PC-9 (cell line): ENCODE results near the gene PRR22. TPM values are rescaled to one million over a fixed set of nuclear protein-coding genes. Genes with fewer than 3 reads are reported as not detected.
A peak's percentile ranks its signal among the peaks of the same experiment; 100 is the strongest.
"Not testable (repeated sequence)": the region's sequence is repeated elsewhere in the genome, so short reads cannot be mapped to it uniquely, and the experiment has no call there.

Source experiments
- BruUV-seq: library from RNA; stranded (reverse); fragments of 400-500 nt; replicated peaks from 2 replicates; lab custom pipeline; 2021; lab: Mats Ljungman, UMichigan
- CTCF ChIA-PET: fragments of 300-600 bp; sonication (Branson Sonifier 250); formaldehyde crosslinking; loops from one replicate; lab custom pipeline; 2022; ENCODE audit warnings: antibody characterized with exemption; lab: Charles Lee
- POLR2A ChIA-PET: fragments of 300-600 bp; sonication (Branson Sonifier 250); formaldehyde crosslinking; loops from one replicate; lab custom pipeline; 2022; ENCODE audit warnings: antibody characterized with exemption; ENCODE audit not compliant: unreplicated experiment; lab: Charles Lee
- DNase-seq, 2 experiments: peaks; one replicate each; pipeline versions ENCODE4 v3.0.0 to v3.0.0-alpha.2; 2015 to 2022; ENCODE audit warnings: mixed read lengths in 1 of 2
- H2AFZ ChIP-seq: fragments of 200-600 bp; sonication (generic); 2 replicates; pipeline ENCODE4 v1.8.1; 2017; ENCODE audit warnings: antibody characterized with exemption
- H3F3A ChIP-seq: fragments of 200-600 bp; sonication (generic); 2 replicates; pipeline ENCODE4 v1.8.1; 2017; ENCODE audit warnings: antibody characterized with exemption, mild to moderate bottlenecking, low read depth; ENCODE audit not compliant: insufficient read depth
- H3K27ac ChIP-seq: fragments of 200-600 bp; sonication (generic); 2 replicates; pipeline ENCODE4 v1.6.1; 2016; ENCODE audit warnings: mixed run types
- H3K27me3 ChIP-seq: fragments of 200-600 bp; sonication (generic); 2 replicates; pipeline ENCODE4 v1.6.1; 2016; ENCODE audit warnings: low read depth, mixed run types; ENCODE audit not compliant: insufficient read depth
- H3K36me3 ChIP-seq: fragments of 200-600 bp; sonication (generic); 2 replicates; pipeline ENCODE4 v1.6.1; 2016; ENCODE audit warnings: low read depth, mixed run types
- H3K4me1 ChIP-seq: fragments of 200-600 bp; sonication (generic); replicated peaks from 2 replicates; pipeline ENCODE4 v1.6.1; 2016; ENCODE audit warnings: mixed run types; ENCODE audit not compliant: insufficient read depth
- H3K4me2 ChIP-seq: fragments of 200-600 bp; sonication (generic); 2 replicates; pipeline ENCODE4 v1.6.1; 2017; ENCODE audit warnings: mixed run types
- H3K4me3 ChIP-seq: fragments of 200-600 bp; sonication (generic); 2 replicates; pipeline ENCODE4 v1.6.1; 2016; ENCODE audit warnings: mixed run types
- H3K79me2 ChIP-seq: fragments of 200-600 bp; sonication (generic); 2 replicates; pipeline ENCODE4 v1.6.1; 2017; ENCODE audit warnings: low read depth, mixed run types
- H3K9me2 ChIP-seq: fragments of 200-600 bp; sonication (generic); 2 replicates; pipeline ENCODE4 v1.8.1; 2017; ENCODE audit warnings: mild to moderate bottlenecking; ENCODE audit not compliant: insufficient read depth
- H3K9me3 ChIP-seq: fragments of 200-600 bp; sonication (generic); 2 replicates; pipeline ENCODE4 v1.8.1; 2016; ENCODE audit warnings: low read depth; ENCODE audit not compliant: insufficient read depth
- H4K20me1 ChIP-seq: fragments of 200-600 bp; sonication (generic); 2 replicates; pipeline ENCODE4 v1.8.1; 2017; ENCODE audit not compliant: insufficient read depth
- EZH2 ChIP-seq: fragments of 200-600 bp; sonication (generic); IDR thresholded peaks from 2 replicates; pipeline ENCODE4 v1.8.0; 2017; ENCODE audit warnings: antibody characterized with exemption, low read depth
- intact Hi-C: fragments of 100-400 bp; cut with micrococcal nuclease; formaldehyde crosslinking; loops from one replicate; pipeline ENCODE4 v1.10.0; 2022; ENCODE audit not compliant: unreplicated experiment
- total RNA-seq: library from RNA; stranded (reverse); gene quantifications from 2 replicates; pipeline ENCODE4 v1.2.3, GENCODE V29; 2021
- TF ChIP-seq, protein P1 (sequence below): fragments of 200-600 bp; sonication (generic); conservative IDR thresholded peaks from 2 replicates; pipeline ENCODE4 v1.6.1; 2017; ENCODE audit warnings: mixed run types, antibody characterized with exemption, mild to moderate bottlenecking, moderate library complexity

PRR22 gene
- total RNA-seq, 1 experiment from 2014 or later: 4.6 TPM

DNA sequence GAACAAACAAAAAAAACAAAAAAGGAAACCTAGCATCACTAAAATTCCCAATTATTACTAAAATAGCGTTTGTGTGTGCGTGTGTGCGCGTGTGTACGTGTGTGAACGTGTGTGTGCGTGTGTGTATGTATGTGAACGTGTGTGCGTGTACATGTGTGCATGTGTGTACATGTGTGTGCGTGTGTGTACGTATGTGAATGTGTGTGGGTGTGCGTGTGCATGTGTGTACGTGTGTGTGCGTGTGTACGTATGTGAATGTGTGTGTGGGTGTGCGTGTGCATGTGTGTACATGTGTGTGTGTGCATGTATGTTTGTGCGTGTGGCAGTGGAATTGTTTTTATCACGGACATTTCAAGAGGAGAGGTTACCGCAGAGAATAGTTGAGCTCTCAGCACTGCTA lies 42.5 kb downstream of the PRR22 start:
- POLR2A ChIA-PET: no interaction called here

DNA sequence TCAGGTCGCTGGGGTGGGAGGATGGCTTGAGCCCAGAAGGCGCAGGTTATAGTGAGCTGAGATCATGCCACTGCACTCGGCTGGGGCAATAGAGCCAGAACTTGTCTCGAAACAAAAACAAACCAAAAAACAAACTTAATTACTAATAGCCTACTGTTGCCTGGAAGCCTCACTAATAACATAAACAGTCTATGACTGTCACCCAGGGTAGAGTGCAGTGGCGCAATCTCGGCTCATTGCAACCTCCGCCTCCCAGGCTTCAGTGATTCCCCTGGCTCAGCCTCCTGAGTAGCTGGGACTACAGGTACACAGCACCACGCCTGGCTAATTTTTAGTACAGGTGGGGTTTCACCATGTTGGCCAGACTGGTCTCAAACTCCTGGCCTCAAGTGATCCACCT lies 46.1 kb downstream of the PRR22 start:
- H3K79me2 ChIP-seq: no peaks in the 10 kb centered on the region
- H3K4me2 ChIP-seq: no peak overlapping the region; the same call in 1 of the 2 replicates
- intact Hi-C loops: no loop called here
- no peak overlapping the region for H2AFZ ChIP-seq
- no peaks in the 10 kb centered on the region for H3F3A ChIP-seq
- TF ChIP-seq, protein P1, sequence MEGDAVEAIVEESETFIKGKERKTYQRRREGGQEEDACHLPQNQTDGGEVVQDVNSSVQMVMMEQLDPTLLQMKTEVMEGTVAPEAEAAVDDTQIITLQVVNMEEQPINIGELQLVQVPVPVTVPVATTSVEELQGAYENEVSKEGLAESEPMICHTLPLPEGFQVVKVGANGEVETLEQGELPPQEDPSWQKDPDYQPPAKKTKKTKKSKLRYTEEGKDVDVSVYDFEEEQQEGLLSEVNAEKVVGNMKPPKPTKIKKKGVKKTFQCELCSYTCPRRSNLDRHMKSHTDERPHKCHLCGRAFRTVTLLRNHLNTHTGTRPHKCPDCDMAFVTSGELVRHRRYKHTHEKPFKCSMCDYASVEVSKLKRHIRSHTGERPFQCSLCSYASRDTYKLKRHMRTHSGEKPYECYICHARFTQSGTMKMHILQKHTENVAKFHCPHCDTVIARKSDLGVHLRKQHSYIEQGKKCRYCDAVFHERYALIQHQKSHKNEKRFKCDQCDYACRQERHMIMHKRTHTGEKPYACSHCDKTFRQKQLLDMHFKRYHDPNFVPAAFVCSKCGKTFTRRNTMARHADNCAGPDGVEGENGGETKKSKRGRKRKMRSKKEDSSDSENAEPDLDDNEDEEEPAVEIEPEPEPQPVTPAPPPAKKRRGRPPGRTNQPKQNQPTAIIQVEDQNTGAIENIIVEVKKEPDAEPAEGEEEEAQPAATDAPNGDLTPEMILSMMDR: no peak
- TF ChIP-seq EZH2: no peak
- no peaks in the 10 kb centered on the region for H3K9me2 ChIP-seq
- ChIA-PET CTCF (interaction anchor here (0.6 kb wide), 2 partner anchors 367 to 1793 kb away, joined by 3 to 6 read pairs; no protein-coding TSS in a partner anchor), POLR2A (no interaction called here)
- no peaks in the 10 kb centered on the region for H3K36me3 ChIP-seq
- peak; percentile 4 to 76 for DNase-seq
- no peaks in the 10 kb centered on the region for H4K20me1 ChIP-seq
- H3K4me1 ChIP-seq: no peaks in the 10 kb centered on the region
- no peak overlapping the region for H3K27ac ChIP-seq
- H3K27me3 ChIP-seq: no peaks in the 10 kb centered on the region
- no peak overlapping the region for H3K4me3 ChIP-seq
- no TSS peak for BruUV-seq
- no peaks in the 10 kb centered on the region for H3K9me3 ChIP-seq

More for the DNA sequence above, 42.5 kb downstream of the PRR22 start:
- no peak overlapping the region for H2AFZ ChIP-seq
- H3K27ac ChIP-seq: no peak overlapping the region
- H3K27me3 ChIP-seq: no peaks in the 10 kb centered on the region
- no TSS peak for BruUV-seq
- H3K4me2 ChIP-seq: no peak overlapping the region
- H3K4me1 ChIP-seq: no peaks in the 10 kb centered on the region
- no peak for TF ChIP-seq EZH2
- TF ChIP-seq, protein P1: no peak
- no peak overlapping the region for H3K4me3 ChIP-seq
- intact Hi-C loops: no loop called here
- no peaks in the 10 kb centered on the region for H3K9me2 ChIP-seq
- DNase-seq: no peak
- H3K79me2 ChIP-seq: no peaks in the 10 kb centered on the region
- H4K20me1 ChIP-seq: no peaks in the 10 kb centered on the region
- no peaks in the 10 kb centered on the region for H3F3A ChIP-seq
- no peaks in the 10 kb centered on the region for H3K9me3 ChIP-seq
- CTCF ChIA-PET: no interaction called here
- no peaks in the 10 kb centered on the region for H3K36me3 ChIP-seq

DNA sequence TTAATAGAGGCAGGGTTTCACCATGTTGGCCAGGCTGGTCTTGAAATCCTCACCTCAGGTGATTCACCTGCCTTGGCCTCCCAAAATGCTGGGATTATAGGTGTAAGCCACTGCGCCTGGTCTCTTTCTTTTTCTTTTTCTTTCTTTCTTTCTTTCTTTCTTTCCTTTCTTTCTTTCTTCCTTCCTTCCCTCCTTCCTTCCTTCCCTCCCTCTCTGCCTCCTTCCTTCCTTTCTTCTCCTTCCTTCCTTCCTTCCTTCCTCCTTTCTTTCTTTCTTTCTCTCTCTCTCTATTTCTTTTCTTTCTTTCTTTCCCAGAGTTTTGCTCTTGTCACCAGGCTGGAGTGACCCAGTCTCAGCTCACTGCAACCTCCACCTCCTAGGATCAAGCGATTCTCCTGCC lies 51.4 kb downstream of the PRR22 start:
- H3K36me3 ChIP-seq, H2AFZ ChIP-seq, DNase-seq, H3K9me3 ChIP-seq, CTCF ChIA-PET, POLR2A ChIA-PET, H3K4me1 ChIP-seq, H3K9me2 ChIP-seq, H3K4me2 ChIP-seq, H4K20me1 ChIP-seq, BruUV-seq, H3K4me3 ChIP-seq, H3K27ac ChIP-seq, H3F3A ChIP-seq, H3K79me2 ChIP-seq, H3K27me3 ChIP-seq, intact Hi-C loops: not testable (repeated sequence)

Other genes starting within 250 kb of the PRR22 start
- 4.4 and 8.0 TPM in 2 replicates for gene TINCR, start 216.8 kb downstream of the PRR22 start, total RNA-seq
- gene SAFB2, start 162.0 kb downstream of the PRR22 start, total RNA-seq: 43.1 and 66.1 TPM in 2 replicates
- 68.7 and 88.7 TPM in 2 replicates for gene SAFB, start 161.7 kb downstream of the PRR22 start, total RNA-seq
- 31.1 and 34.7 TPM in 2 replicates for gene MICOS13, start 104.2 kb downstream of the PRR22 start, total RNA-seq
- 7.5 and 11.9 TPM in 2 replicates for gene HSD11B1L, start 103.7 kb downstream of the PRR22 start, total RNA-seq
- 772 and 787 TPM in 2 replicates for gene RPL36, start 94.5 kb downstream of the PRR22 start, total RNA-seq
- 78.2 and 140 TPM in 2 replicates for gene LONP1, start 64.6 kb downstream of the PRR22 start, total RNA-seq
- not detected in 2 replicates for gene CATSPERD, start 64.1 kb downstream of the PRR22 start, total RNA-seq
- 27.1 and 29.2 TPM in 2 replicates for gene DUS3L, start 6.4 kb upstream of the PRR22 start, total RNA-seq
- 1.9 and 3.5 TPM in 2 replicates for gene NRTN, start 20.3 kb upstream of the PRR22 start, total RNA-seq
- 0.43 and 0.55 TPM in 2 replicates for gene FUT6, start 55.0 kb upstream of the PRR22 start, total RNA-seq
- 28.5 and 28.7 TPM in 2 replicates for gene FUT3, start 66.7 kb upstream of the PRR22 start, total RNA-seq
- 0.28 TPM in 1 of 2 replicates, not detected in the other for gene FUT5, start 85.8 kb upstream of the PRR22 start, total RNA-seq
- gene NDUFA11, start 119.0 kb upstream of the PRR22 start, total RNA-seq: 169 and 181 TPM in 2 replicates
- 6.2 and 7.1 TPM in 2 replicates for gene VMAC, start 120.1 kb upstream of the PRR22 start, total RNA-seq
- 32.0 and 41.5 TPM in 2 replicates for gene CAPS, start 129.5 kb upstream of the PRR22 start, total RNA-seq
- gene RANBP3, start 193.4 kb upstream of the PRR22 start, total RNA-seq: 43.7 and 44.1 TPM in 2 replicates